HUES64 (cell line): ENCODE measurements around the gene GABRA5.

ENCODE experiments used
- H3K27ac ChIP-seq: 2 replicates; pipeline ENCODE4 v1.7.0; 2013; ENCODE audit warnings: low read depth, low read length, inconsistent platforms
- H3K27me3 ChIP-seq: 2 replicates; pipeline ENCODE4 v1.6.1; 2013; ENCODE audit warnings: mild to moderate bottlenecking, low read length; ENCODE audit not compliant: insufficient read depth
- H3K36me3 ChIP-seq: 2 replicates; pipeline ENCODE4 v1.6.1; 2013; ENCODE audit warnings: mild to moderate bottlenecking, low read length; ENCODE audit not compliant: insufficient read depth
- H3K4me1 ChIP-seq: 2 replicates; pipeline ENCODE4 v1.6.1; 2013; ENCODE audit warnings: mild to moderate bottlenecking, low read length, moderate library complexity; ENCODE audit not compliant: insufficient read depth
- H3K4me3 ChIP-seq: 2 replicates; pipeline ENCODE4 v1.5.1; 2013; ENCODE audit warnings: mild to moderate bottlenecking, low read length, moderate library complexity
- H3K9ac ChIP-seq: 2 replicates; pipeline ENCODE4 v1.6.1; 2013; ENCODE audit warnings: mild to moderate bottlenecking, low read depth, low read length
- H3K9me3 ChIP-seq: 2 replicates; pipeline ENCODE4 v1.6.1; 2013; ENCODE audit warnings: low read depth, low read length; ENCODE audit not compliant: insufficient read depth
- WGBS: fragments of 150-250, 120-280 bp; methylation state at CpG from one replicate; pipeline ENCODE4 v1.1.7; 2013; ENCODE audit warnings: missing lambda C conversion rate; 5-methylcytosine and 5-hydroxymethylcytosine counted together

GABRA5 gene

GRCh38 chr15:26934848-26935247, 68.0 kb downstream of the GABRA5 start:
- no peak overlapping the region for H3K9ac ChIP-seq
- no peaks in the 10 kb centered on the region for H3K4me1 ChIP-seq
- H3K4me3 ChIP-seq = no peak overlapping the region
- no peaks in the 10 kb centered on the region for H3K36me3 ChIP-seq
- H3K27ac ChIP-seq = no peak overlapping the region
- no peaks in the 10 kb centered on the region for H3K27me3 ChIP-seq
- WGBS = 98% methylated on average over 6 of the region's 6 CpGs
- no peaks in the 10 kb centered on the region for H3K9me3 ChIP-seq

DNA sequence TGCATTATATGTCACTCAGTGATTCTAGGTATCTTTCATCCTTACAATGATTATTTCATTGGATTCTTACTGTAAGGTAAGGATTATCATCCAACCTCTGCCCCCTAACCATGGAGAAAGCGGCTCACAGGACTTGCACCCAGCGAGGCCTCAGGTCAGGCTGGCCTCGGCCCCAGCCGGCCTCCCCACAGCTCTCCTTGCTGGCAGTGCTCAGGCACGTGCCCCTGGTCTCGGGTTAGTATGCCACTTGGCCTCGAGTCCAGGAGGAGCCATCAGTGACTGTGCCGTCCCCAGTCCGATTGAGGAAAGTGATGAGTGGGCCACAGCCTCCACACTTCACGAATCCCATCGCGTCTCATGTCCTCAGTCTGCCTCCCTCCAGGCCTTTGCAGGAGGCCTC, 68.5 kb downstream of the GABRA5 start:
- 96% methylated on average over 12 of the region's 12 CpGs for WGBS
- Histone ChIP-seq H3K27me3 (no peaks in the 10 kb centered on the region), H3K4me1 (no peaks in the 10 kb centered on the region), H3K27ac (no peak overlapping the region), H3K9me3 (no peaks in the 10 kb centered on the region), H3K9ac (no peak overlapping the region), H3K4me3 (no peak overlapping the region), H3K36me3 (no peaks in the 10 kb centered on the region)

DNA sequence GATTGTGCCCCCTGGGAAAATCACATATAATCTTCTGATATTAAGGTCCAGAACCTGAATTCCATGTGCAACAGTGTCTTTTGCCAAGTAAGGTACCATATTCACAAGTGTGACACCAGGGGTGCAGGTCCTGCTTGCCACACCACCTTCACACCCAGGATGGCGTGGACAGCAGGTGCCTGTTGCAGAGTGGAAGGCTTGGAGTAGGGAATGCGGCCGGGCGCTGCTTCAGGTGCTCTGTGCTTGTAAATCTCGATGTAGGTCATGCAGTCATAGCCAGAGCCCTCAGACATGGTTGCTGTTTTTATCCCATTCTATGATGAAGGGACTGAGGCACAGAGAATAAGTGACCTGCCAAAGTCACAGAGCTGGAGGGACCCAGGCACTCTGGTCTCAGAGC, 69.6 kb downstream of the GABRA5 start:
- no peak overlapping the region for H3K4me3 ChIP-seq
- H3K4me1 ChIP-seq = no peaks in the 10 kb centered on the region
- no peaks in the 10 kb centered on the region for H3K36me3 ChIP-seq
- no peaks in the 10 kb centered on the region for H3K27me3 ChIP-seq
- H3K27ac ChIP-seq = no peak overlapping the region
- no peaks in the 10 kb centered on the region for H3K9me3 ChIP-seq
- no peak overlapping the region for H3K9ac ChIP-seq
- 96% methylated on average over 5 of the region's 5 CpGs for WGBS

DNA sequence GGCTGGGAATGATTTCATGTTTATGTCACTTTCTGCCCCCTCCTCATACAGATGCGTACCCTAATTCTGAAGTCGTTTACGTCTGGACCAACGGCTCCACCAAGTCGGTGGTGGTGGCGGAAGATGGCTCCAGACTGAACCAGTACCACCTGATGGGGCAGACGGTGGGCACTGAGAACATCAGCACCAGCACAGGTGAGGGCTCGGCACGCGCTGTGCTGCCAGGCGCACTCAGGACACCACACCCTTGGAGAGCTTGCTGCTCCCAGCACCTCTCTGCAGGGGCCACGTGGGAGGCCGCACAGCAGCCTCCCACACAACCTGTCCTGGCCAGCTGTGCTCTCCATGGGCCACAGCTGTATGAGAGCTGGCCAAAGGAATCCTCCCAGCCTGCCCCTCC, 70.3 kb downstream of the GABRA5 start:
- no peaks in the 10 kb centered on the region for H3K27me3 ChIP-seq
- H3K4me3 ChIP-seq = no peak overlapping the region
- no peaks in the 10 kb centered on the region for H3K36me3 ChIP-seq
- no peaks in the 10 kb centered on the region for H3K9me3 ChIP-seq
- WGBS = 97% methylated on average over 13 of the region's 13 CpGs
- no peak overlapping the region for H3K9ac ChIP-seq
- H3K27ac ChIP-seq = no peak overlapping the region
- no peaks in the 10 kb centered on the region for H3K4me1 ChIP-seq

DNA sequence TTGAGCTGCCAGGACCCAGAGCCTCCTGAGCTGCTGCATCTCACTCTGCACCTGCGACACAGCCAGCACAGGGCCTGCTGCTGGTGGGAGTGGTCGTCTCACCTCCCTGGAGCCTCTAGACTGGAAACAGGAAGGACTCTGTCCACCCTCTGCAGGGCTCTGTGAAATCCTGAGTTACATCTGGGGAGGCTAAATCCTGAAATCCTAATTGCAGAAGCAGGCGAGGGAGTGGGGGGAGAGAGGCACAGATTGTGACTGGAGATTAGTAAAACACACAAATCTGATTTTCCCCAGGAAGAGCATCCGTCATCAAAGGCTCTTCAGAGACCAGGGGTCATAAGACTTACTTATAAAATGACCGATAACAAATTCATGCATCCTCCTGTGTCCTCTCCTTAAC, 72.5 kb downstream of the GABRA5 start:
- Histone ChIP-seq H3K4me1 (no peaks in the 10 kb centered on the region), H3K27ac (no peak overlapping the region), H3K9me3 (no peaks in the 10 kb centered on the region), H3K4me3 (no peak overlapping the region), H3K36me3 (no peaks in the 10 kb centered on the region), H3K9ac (no peak overlapping the region), H3K27me3 (no peaks in the 10 kb centered on the region)
- 94% methylated on average over 5 of the region's 5 CpGs for WGBS

- no peak overlapping the region for H3K9ac ChIP-seq
- no peaks in the 10 kb centered on the region for H3K36me3 ChIP-seq
- H3K4me3 ChIP-seq = no peak overlapping the region
- WGBS = 90% methylated on average over 5 of the region's 5 CpGs
- H3K4me1 ChIP-seq = no peaks in the 10 kb centered on the region
- no peaks in the 10 kb centered on the region for H3K9me3 ChIP-seq
- H3K27ac ChIP-seq = no peak overlapping the region
- H3K27me3 ChIP-seq = no peaks in the 10 kb centered on the region
Measured at GRCh38 chr15:26941489-26941888, 74.6 kb downstream of the GABRA5 start.

- Histone ChIP-seq H3K27ac (no peak overlapping the region), H3K9ac (no peak overlapping the region), H3K27me3 (no peaks in the 10 kb centered on the region), H3K4me3 (no peak overlapping the region), H3K4me1 (no peaks in the 10 kb centered on the region), H3K36me3 (no peaks in the 10 kb centered on the region), H3K9me3 (no peaks in the 10 kb centered on the region)
- WGBS = 83% methylated on average over 8 of the region's 8 CpGs
Measured at GRCh38 chr15:26943866-26944265, 77.0 kb downstream of the GABRA5 start.

DNA sequence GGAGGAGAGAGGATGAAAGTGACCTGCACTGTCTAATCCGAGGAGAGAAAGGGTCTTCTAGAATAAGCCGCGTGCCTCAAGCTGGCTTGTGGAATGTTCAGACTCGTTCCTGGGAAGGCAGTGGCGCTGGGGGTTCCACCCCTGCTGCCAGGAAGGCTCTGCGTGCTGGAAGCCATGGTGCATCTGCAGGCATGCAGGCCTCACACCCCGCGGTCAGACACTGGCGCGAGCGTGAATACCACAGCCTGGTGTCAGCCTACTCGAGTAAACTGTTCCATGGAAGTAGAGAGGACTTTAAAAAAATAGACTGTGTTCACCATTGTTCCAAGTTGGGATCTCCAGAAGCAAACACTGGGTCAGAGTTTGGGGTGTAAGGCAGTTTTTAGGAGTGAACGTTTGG, 78.2 kb downstream of the GABRA5 start:
- 91% methylated on average over 13 of the region's 13 CpGs for WGBS
- H3K27ac ChIP-seq = no peak overlapping the region

DNA sequence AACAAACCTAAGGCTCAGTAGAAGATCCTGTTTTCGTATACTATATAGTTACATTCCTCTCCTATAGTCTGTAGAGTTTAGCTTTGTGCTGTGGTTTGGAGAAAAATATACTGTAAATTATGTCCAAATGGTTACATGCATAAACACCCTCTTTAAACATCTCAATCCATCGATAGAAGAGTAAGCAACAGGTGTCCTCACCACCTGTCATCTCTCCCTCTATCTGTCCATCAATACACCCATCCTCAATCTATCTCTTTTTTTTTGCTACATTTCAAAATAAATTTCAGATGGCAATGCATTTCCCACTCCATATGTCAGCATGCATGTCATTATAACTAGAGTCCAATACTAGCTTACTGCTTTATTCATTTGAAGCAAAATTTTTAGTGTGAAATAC, 83.1 kb downstream of the GABRA5 start:
- H3K9ac ChIP-seq = no peak overlapping the region
- H3K27me3 ChIP-seq = no peaks in the 10 kb centered on the region
- no peaks in the 10 kb centered on the region for H3K4me1 ChIP-seq
- no peak overlapping the region for H3K27ac ChIP-seq
- no peaks in the 10 kb centered on the region for H3K36me3 ChIP-seq
- H3K9me3 ChIP-seq = peaks cover 5% of the 10 kb centered on the region; the same call in 1 of the 2 replicates
- WGBS = 96% methylated on average over 1 of the region's 2 CpGs
- H3K4me3 ChIP-seq = no peak overlapping the region

More for the DNA sequence above, 78.2 kb downstream of the GABRA5 start:
- Histone ChIP-seq H3K27me3 (no peaks in the 10 kb centered on the region), H3K9ac (no peak overlapping the region), H3K4me3 (no peak overlapping the region), H3K9me3 (no peaks in the 10 kb centered on the region), H3K4me1 (no peaks in the 10 kb centered on the region), H3K36me3 (no peaks in the 10 kb centered on the region)

DNA sequence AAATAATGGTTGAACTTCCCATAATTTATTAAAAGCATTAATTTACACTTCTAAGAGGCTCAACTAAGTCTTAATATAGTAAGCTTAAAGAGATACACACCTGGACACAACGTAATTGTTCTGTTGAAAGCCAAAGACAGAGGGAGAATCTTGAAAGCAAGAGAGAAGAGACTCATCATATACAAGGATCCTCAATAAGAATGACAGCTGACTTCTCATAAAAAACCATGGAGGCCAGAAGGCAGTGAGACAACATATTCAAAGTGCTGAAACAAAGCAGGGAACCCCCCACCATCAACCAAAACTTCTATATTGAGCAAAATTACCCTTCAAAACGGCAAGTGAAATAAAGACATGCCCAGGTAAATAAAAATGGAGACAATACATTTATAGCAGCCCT, 87.5 kb downstream of the GABRA5 start:
- no peak overlapping the region for H3K4me3 ChIP-seq
- no peak overlapping the region for H3K9ac ChIP-seq
- peaks cover 5% of the 10 kb centered on the region; the same call in 1 of the 2 replicates for H3K9me3 ChIP-seq
- no peaks in the 10 kb centered on the region for H3K4me1 ChIP-seq
- no peak overlapping the region for H3K27ac ChIP-seq
- H3K27me3 ChIP-seq = no peaks in the 10 kb centered on the region
- H3K36me3 ChIP-seq = no peaks in the 10 kb centered on the region
- WGBS = 95% methylated on average over 2 of the region's 2 CpGs

GRCh38 chr15:26967719-26968269, 100.9 kb downstream of the GABRA5 start:
- 1% methylated on average over 46 of the region's 48 CpGs for WGBS
- H3K4me1 ChIP-seq = peaks cover 12% of the 10 kb centered on the region; the same call in 1 of the 2 replicates
- no peaks in the 10 kb centered on the region for H3K36me3 ChIP-seq
- peak overlapping the region; percentile 47; the same call in 1 of the 2 replicates for H3K27ac ChIP-seq
- peak overlapping the region; percentile 66 for H3K9ac ChIP-seq
- H3K27me3 ChIP-seq = peaks cover 88% of the 10 kb centered on the region
- peak overlapping the region; percentile 70 for H3K4me3 ChIP-seq
- no peaks in the 10 kb centered on the region for H3K9me3 ChIP-seq

- H3K9ac ChIP-seq = no peak overlapping the region
- no peak overlapping the region for H3K27ac ChIP-seq
- H3K36me3 ChIP-seq = no peaks in the 10 kb centered on the region
- WGBS = 80% methylated on average over 1 of the region's 2 CpGs
- H3K4me3 ChIP-seq = no peak overlapping the region
- H3K27me3 ChIP-seq = peaks cover 90% of the 10 kb centered on the region
- H3K9me3 ChIP-seq = no peaks in the 10 kb centered on the region
- H3K4me1 ChIP-seq = peaks cover 12% of the 10 kb centered on the region; the same call in 1 of the 2 replicates
Measured at GRCh38 chr15:26968806-26969205, 101.9 kb downstream of the GABRA5 start.
